ENCODE results near the gene RAG2.
"Not testable (repeated sequence)": the region's sequence is repeated elsewhere in the genome, so short reads cannot be mapped to it uniquely, and the experiment has no call there.

The RAG2 gene

DNA sequence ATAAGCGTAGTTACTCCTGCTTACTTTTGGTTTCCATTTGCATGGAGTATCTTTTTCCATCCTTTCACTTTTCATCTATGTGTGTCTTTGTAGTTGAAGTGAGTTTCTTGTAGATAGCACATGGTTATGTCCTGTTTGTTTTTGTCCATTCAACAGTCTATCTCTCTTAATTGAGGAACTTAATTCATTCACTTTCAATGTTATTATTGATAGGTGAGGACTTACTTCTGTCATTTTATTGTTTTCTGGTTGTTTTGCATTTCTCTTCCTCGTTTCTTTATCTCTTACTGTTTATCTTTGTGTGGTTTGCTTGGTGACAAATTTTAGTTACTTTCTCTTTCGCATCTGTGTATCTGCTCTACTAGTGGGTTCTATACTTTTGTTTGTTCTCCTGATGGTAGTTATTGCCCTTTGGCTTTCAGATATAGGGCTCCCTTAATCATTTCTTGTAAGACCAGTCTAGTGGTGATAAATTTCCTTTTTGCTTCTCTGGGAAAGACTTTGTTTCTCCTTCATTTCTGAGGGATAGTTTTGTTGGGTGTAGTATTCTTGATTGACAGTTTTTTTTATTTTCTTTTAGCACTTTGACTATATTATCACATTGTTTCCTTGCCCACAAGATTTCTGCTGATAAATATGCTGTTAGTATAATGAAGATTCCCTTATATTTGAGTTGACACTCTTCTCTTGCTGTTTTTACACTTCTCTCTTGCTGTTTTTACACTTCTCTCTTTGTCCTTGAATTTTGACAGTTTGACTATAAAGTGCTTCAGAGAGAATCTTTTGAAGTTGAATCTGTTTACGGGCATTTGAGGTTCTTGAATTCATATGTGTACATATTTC lies 39.2 kb downstream of the RAG2 start:
- H3K4me1 ChIP-seq (ENCODE audit: control insufficient read depth, insufficient read depth, low read length, poor library complexity, severe bottlenecking): no peaks in the 10 kb centered on the region
- no peak for DNase-seq
- H3K27ac ChIP-seq (ENCODE audit: insufficient read depth, low read length, poor library complexity, severe bottlenecking): no peak overlapping the region
- no peaks in the 10 kb centered on the region for H3K27me3 ChIP-seq (replicated peaks; ENCODE audit: control insufficient read depth, insufficient read depth, low read length, poor library complexity, severe bottlenecking)
- no peak overlapping the region for H3K4me3 ChIP-seq (ENCODE audit: insufficient read depth, low read depth, low read length, poor library complexity, severe bottlenecking)
- peaks cover 4% of the 10 kb centered on the region for H3K9me3 ChIP-seq (ENCODE audit: control insufficient read depth, low read length)
- no peaks in the 10 kb centered on the region for H3K36me3 ChIP-seq (ENCODE audit: control insufficient read depth, insufficient read depth, low read length)

- Histone ChIP-seq H3K4me3 (ENCODE audit: insufficient read depth, low read depth, low read length, poor library complexity, severe bottlenecking) (no peak overlapping the region), H3K36me3 (ENCODE audit: control insufficient read depth, insufficient read depth, low read length) (no peaks in the 10 kb centered on the region), H3K27me3 (replicated peaks; ENCODE audit: control insufficient read depth, insufficient read depth, low read length, poor library complexity, severe bottlenecking) (no peaks in the 10 kb centered on the region), H3K27ac (ENCODE audit: insufficient read depth, low read length, poor library complexity, severe bottlenecking) (no peak overlapping the region), H3K4me1 (ENCODE audit: control insufficient read depth, insufficient read depth, low read length, poor library complexity, severe bottlenecking) (no peaks in the 10 kb centered on the region), H3K9me3 (ENCODE audit: control insufficient read depth, low read length) (peaks cover 4% of the 10 kb centered on the region)
- DNase-seq: no peak
Measured at GRCh38 chr11:36557991-36558390, 40.0 kb downstream of the RAG2 start.

DNA sequence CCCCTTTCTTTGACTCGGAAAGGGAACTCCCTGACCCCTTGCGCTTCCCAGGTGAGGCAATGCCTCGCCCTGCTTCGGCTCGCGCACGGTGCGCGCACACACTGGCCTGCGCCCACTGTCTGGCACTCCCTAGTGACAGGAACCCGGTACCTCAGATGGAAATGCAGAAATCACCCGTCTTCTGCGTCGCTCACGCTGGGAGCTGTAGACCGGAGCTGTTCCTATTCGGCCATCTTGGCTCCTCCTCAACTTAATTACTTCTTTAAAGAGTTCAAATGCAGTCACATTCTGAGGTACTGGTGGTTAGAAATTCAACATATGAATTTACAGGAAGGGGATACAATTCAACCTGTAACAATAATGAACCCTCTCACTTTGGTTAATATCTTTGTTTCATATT lies 40.6 kb downstream of the RAG2 start:
- not testable (repeated sequence) for H3K4me3 ChIP-seq (ENCODE audit: insufficient read depth, low read depth, low read length, poor library complexity, severe bottlenecking); H3K27ac ChIP-seq (ENCODE audit: insufficient read depth, low read length, poor library complexity, severe bottlenecking); H3K9me3 ChIP-seq (ENCODE audit: control insufficient read depth, low read length); H3K36me3 ChIP-seq (ENCODE audit: control insufficient read depth, insufficient read depth, low read length); DNase-seq; H3K4me1 ChIP-seq (ENCODE audit: control insufficient read depth, insufficient read depth, low read length, poor library complexity, severe bottlenecking); H3K27me3 ChIP-seq (replicated peaks; ENCODE audit: control insufficient read depth, insufficient read depth, low read length, poor library complexity, severe bottlenecking)

GRCh38 chr11:36550385-36551115 lies 47.5 kb downstream of the RAG2 start:
- Histone ChIP-seq H3K27me3 (replicated peaks; ENCODE audit: control insufficient read depth, insufficient read depth, low read length, poor library complexity, severe bottlenecking) (no peaks in the 10 kb centered on the region), H3K27ac (ENCODE audit: insufficient read depth, low read length, poor library complexity, severe bottlenecking) (no peak overlapping the region), H3K4me1 (ENCODE audit: control insufficient read depth, insufficient read depth, low read length, poor library complexity, severe bottlenecking) (no peaks in the 10 kb centered on the region), H3K9me3 (ENCODE audit: control insufficient read depth, low read length) (no peaks in the 10 kb centered on the region), H3K36me3 (ENCODE audit: control insufficient read depth, insufficient read depth, low read length) (no peaks in the 10 kb centered on the region), H3K4me3 (ENCODE audit: insufficient read depth, low read depth, low read length, poor library complexity, severe bottlenecking) (no peak overlapping the region)
- no peak for DNase-seq
